ACC112 (cell line): Measurements from ENCODE around the gene PCBP3.

Experiments used
- H2AFZ ChIP-seq: fragments of 200-600 bp; sonication (generic); one replicate; pipeline ENCODE4 v1.6.0; 2017; ENCODE audit warnings: antibody characterized with exemption, low read length; ENCODE audit not compliant: unreplicated experiment
- H3K27ac ChIP-seq: fragments of 200-600 bp; sonication (generic); 2 replicates; pipeline ENCODE4 v1.5.1; 2014; ENCODE audit warnings: low read depth, mild to moderate bottlenecking, antibody characterized with exemption, low read length, moderate library complexity
- H3K27me3 ChIP-seq: fragments of 200-600 bp; sonication (generic); 2 replicates; pipeline ENCODE4 v1.6.1; 2014; ENCODE audit warnings: mild to moderate bottlenecking, antibody characterized with exemption, low read length, moderate library complexity, mixed read lengths; ENCODE audit not compliant: insufficient read depth
- H3K36me3 ChIP-seq: fragments of 200-600 bp; sonication (generic); 2 replicates; pipeline ENCODE4 v1.6.1; 2016; ENCODE audit warnings: mild to moderate bottlenecking, antibody characterized with exemption, low read length, moderate library complexity, mixed read lengths; ENCODE audit not compliant: insufficient read depth
- H3K4me1 ChIP-seq: fragments of 200-600 bp; sonication (generic); one replicate; pipeline ENCODE4 v1.6.1; 2016; ENCODE audit warnings: low read length, mixed read lengths; ENCODE audit not compliant: insufficient read depth, unreplicated experiment, control insufficient read depth
- H3K4me3 ChIP-seq: fragments of 200-600 bp; sonication (generic); 2 replicates; pipeline ENCODE4 v1.5.1; 2014; ENCODE audit warnings: mild to moderate bottlenecking, low read depth, low read length
- H3K79me2 ChIP-seq: fragments of 200-600 bp; sonication (generic); one replicate; pipeline ENCODE4 v1.6.0; 2016; ENCODE audit warnings: low read length; ENCODE audit not compliant: control insufficient read depth, unreplicated experiment, insufficient read depth

Gene PCBP3

DNA sequence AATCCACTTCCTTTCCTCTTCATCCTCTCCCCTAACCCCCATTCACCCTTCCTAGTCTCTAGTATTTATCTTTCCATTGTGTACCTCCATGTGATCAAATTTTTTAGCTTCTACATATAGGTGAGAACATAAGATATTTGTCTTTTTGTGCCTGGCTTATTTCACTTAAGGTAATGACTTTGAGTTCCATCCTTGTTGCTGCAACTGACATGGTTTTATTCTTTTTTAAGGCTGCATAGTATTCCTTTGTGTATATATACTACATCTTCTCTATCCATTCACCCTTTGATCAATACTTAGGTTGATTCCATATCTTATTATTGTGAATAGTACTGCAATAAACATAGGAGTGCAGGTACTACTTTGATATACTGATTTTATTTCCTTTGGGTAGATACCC lies 128.7 kb downstream of the PCBP3 start:
- no peak overlapping the region for H2AFZ ChIP-seq
- H3K27ac ChIP-seq = no peak overlapping the region
- H3K79me2 ChIP-seq = no peaks in the 10 kb centered on the region
- no peak overlapping the region for H3K4me3 ChIP-seq
- 0 out of 2 replicates have a peak, but pooled peaks cover 4% of the 10 kb centered on the region for H3K36me3 ChIP-seq
- peaks cover 4% of the 10 kb centered on the region for H3K4me1 ChIP-seq
- H3K27me3 ChIP-seq = no peaks in the 10 kb centered on the region

GRCh38 chr21:45774291-45774690 lies 130.8 kb downstream of the PCBP3 start:
- H3K4me3 ChIP-seq = no peak overlapping the region
- no peaks in the 10 kb centered on the region for H3K27me3 ChIP-seq
- 0 out of 2 replicates have a peak, but pooled peaks cover 4% of the 10 kb centered on the region for H3K36me3 ChIP-seq
- no peaks in the 10 kb centered on the region for H3K4me1 ChIP-seq
- H3K79me2 ChIP-seq = no peaks in the 10 kb centered on the region
- H3K27ac ChIP-seq = no peak overlapping the region
- no peak overlapping the region for H2AFZ ChIP-seq

GRCh38 chr21:45776971-45777370 lies 133.4 kb downstream of the PCBP3 start:
- H3K4me1 ChIP-seq = no peaks in the 10 kb centered on the region
- no peaks in the 10 kb centered on the region for H3K79me2 ChIP-seq
- H3K27me3 ChIP-seq = no peaks in the 10 kb centered on the region
- no peak overlapping the region for H2AFZ ChIP-seq
- 0 out of 2 replicates have a peak, but pooled peaks cover 4% of the 10 kb centered on the region for H3K36me3 ChIP-seq
- no peak overlapping the region for H3K27ac ChIP-seq
- no peak overlapping the region for H3K4me3 ChIP-seq

GRCh38 chr21:45778686-45779085 lies 135.2 kb downstream of the PCBP3 start:
- H3K27ac ChIP-seq = no peak overlapping the region
- no peak overlapping the region for H2AFZ ChIP-seq
- H3K79me2 ChIP-seq = no peaks in the 10 kb centered on the region
- H3K27me3 ChIP-seq = no peaks in the 10 kb centered on the region
- 0 out of 2 replicates have a peak, but pooled peaks cover 4% of the 10 kb centered on the region for H3K36me3 ChIP-seq
- H3K4me3 ChIP-seq = no peak overlapping the region
- H3K4me1 ChIP-seq = no peaks in the 10 kb centered on the region

DNA sequence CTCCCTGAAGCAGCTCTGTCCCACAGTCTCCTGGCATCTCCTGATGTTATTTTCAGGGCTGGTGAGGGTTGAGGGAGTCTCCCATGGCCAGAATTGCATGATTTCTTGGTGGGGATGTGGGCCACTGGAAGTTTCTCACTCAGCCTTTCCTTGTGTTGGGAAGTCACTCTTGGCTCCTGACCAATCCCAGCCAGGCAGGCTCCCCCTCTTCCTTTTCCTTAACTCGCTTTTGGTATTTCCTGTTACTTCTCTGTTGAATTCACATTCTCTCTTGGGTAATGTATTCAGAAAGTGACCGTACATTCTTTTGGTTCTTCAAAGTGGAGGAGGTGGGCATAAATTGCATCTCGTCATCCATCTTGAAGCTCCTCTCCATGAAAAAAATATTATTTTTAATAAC lies 135.7 kb downstream of the PCBP3 start:
- H3K27ac ChIP-seq = no peak overlapping the region
- H3K36me3 ChIP-seq = 0 out of 2 replicates have a peak, but pooled peaks cover 4% of the 10 kb centered on the region
- no peak overlapping the region for H2AFZ ChIP-seq
- H3K4me1 ChIP-seq = no peaks in the 10 kb centered on the region
- H3K27me3 ChIP-seq = no peaks in the 10 kb centered on the region
- no peak overlapping the region for H3K4me3 ChIP-seq
- H3K79me2 ChIP-seq = no peaks in the 10 kb centered on the region

- 0 out of 2 replicates have a peak, but pooled peaks cover 4% of the 10 kb centered on the region for H3K36me3 ChIP-seq
- no peaks in the 10 kb centered on the region for H3K4me1 ChIP-seq
- no peak overlapping the region for H3K27ac ChIP-seq
- H3K79me2 ChIP-seq = no peaks in the 10 kb centered on the region
- H3K27me3 ChIP-seq = no peaks in the 10 kb centered on the region
- no peak overlapping the region for H2AFZ ChIP-seq
- H3K4me3 ChIP-seq = no peak overlapping the region
These were observed 137.1 kb downstream of the PCBP3 start for GRCh38 chr21:45780647-45781046.

GRCh38 chr21:45781741-45782140 lies 138.2 kb downstream of the PCBP3 start:
- Histone ChIP-seq H3K36me3 (0 out of 2 replicates have a peak, but pooled peaks cover 2% of the 10 kb centered on the region), H3K4me3 (no peak overlapping the region), H3K79me2 (no peaks in the 10 kb centered on the region), H3K27me3 (no peaks in the 10 kb centered on the region), H2AFZ (no peak overlapping the region), H3K4me1 (no peaks in the 10 kb centered on the region), H3K27ac (no peak overlapping the region)

DNA sequence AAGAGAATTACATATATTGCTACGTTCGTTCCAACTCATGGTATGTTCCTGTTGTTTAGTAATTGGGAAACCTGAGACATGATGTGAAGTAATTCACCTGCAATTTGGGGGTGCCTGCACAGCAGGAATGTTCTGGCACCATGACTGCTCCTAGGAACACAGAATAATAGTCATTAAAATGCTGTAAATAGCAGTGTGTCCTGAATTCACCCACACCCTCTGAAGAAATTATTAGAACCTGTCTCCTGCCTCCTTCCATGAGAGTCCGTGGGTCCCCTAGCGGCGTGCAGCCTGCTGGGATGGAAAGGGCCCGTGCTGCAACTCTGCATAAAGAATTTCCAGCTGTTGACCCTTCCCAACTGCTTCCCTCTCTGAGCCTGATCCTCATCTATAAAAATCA lies 143.1 kb downstream of the PCBP3 start:
- Histone ChIP-seq H3K4me1 (peaks cover 4% of the 10 kb centered on the region), H3K27me3 (no peaks in the 10 kb centered on the region), H2AFZ (no peak overlapping the region), H3K27ac (no peak overlapping the region), H3K36me3 (no peaks in the 10 kb centered on the region), H3K4me3 (no peak overlapping the region), H3K79me2 (no peaks in the 10 kb centered on the region)

- H3K36me3 ChIP-seq = no peaks in the 10 kb centered on the region
- H3K4me3 ChIP-seq = no peak overlapping the region
- H3K27me3 ChIP-seq = no peaks in the 10 kb centered on the region
- peaks cover 4% of the 10 kb centered on the region for H3K4me1 ChIP-seq
- no peak overlapping the region for H2AFZ ChIP-seq
- H3K79me2 ChIP-seq = no peaks in the 10 kb centered on the region
- H3K27ac ChIP-seq = no peak overlapping the region
These were observed 143.8 kb downstream of the PCBP3 start for GRCh38 chr21:45787371-45787770.

DNA sequence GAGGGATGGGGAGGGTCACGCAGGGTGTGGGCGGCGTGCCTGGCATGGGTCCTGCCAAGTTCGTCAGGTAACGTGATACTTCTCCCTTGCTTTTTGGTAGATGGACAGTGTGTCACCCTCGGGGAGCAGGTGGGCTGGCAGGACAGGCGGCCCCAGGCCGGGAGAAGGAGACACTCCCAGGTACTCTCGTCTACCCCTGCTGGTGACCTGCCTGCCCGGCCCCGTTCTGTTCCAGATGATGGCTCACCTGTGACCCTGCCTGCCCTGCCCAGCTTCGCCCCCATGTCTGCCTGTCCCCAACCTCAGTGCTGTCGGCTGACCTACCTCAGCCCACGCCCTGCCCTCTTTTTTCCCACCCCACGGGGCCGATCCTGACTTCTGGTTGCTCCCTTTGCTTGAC lies 144.7 kb downstream of the PCBP3 start:
- no peak overlapping the region for H3K27ac ChIP-seq
- H3K79me2 ChIP-seq = no peaks in the 10 kb centered on the region
- no peak overlapping the region for H2AFZ ChIP-seq
- H3K27me3 ChIP-seq = no peaks in the 10 kb centered on the region
- H3K36me3 ChIP-seq = no peaks in the 10 kb centered on the region
- no peak overlapping the region for H3K4me3 ChIP-seq
- peaks cover 4% of the 10 kb centered on the region for H3K4me1 ChIP-seq

DNA sequence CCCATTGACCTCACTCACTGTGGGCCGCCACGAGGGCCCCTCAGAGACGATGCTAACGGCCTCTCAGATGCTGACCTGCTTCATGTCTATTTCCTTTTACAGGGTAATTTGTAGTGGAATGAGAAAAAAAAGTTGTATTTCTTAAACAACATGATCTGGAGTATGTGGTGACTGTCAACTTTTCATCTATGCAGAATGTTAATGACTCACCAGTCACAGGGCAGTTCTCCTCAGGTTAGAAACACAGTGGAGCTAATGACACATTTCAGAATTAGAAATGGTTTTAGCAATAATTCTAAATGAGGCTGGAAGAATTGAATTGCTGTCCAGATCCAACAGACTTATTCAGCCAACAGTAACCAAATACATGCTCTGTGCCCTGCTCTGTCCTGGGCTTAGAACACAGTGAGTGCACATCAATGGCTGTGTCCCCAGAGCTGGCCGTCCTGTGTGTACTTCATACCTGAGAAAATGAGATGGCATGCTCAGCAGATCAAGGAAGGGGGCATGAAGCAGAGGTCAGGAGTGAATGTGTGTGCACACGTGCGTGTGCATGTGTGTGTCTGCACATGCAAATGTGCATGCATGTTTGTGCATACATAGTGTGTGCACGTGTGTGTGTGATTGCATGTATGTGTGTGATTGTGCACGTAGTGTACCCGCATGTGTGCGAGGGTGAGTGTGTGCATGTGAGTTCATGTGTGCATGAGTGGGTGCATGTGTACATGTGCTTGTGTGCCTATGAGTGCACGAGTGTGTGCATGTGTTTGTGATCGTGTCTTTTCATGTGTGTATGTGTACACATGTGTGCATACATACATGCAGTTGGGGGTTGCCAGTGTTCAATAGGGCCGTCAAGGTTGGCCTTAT lies 145.3 kb downstream of the PCBP3 start:
- Histone ChIP-seq H3K27me3 (no peaks in the 10 kb centered on the region), H3K4me1 (peaks cover 4% of the 10 kb centered on the region), H2AFZ (no peak overlapping the region), H3K4me3 (no peak overlapping the region), H3K79me2 (no peaks in the 10 kb centered on the region), H3K27ac (no peak overlapping the region), H3K36me3 (no peaks in the 10 kb centered on the region)
